ENCODE results near the gene DNAJA4. TPM values are rescaled to one million over a fixed set of nuclear protein-coding genes. Genes with fewer than 3 reads are reported as not detected.

DNAJA4 gene
- 150 TPM for total RNA-seq
- long read RNA-seq, transcript DNAJA4-202 (7 exons, 3,116 nt): major isoform, 140 of 200 reads
- long read RNA-seq, transcript DNAJA4-207 (2 exons, 2,961 nt): minor isoform, 11 of 200 reads
- long read RNA-seq, partial matches to known transcripts: 19 of 200 reads
- long read RNA-seq, other reads (novel, unspliced or antisense): 22 of 200 reads

DNA sequence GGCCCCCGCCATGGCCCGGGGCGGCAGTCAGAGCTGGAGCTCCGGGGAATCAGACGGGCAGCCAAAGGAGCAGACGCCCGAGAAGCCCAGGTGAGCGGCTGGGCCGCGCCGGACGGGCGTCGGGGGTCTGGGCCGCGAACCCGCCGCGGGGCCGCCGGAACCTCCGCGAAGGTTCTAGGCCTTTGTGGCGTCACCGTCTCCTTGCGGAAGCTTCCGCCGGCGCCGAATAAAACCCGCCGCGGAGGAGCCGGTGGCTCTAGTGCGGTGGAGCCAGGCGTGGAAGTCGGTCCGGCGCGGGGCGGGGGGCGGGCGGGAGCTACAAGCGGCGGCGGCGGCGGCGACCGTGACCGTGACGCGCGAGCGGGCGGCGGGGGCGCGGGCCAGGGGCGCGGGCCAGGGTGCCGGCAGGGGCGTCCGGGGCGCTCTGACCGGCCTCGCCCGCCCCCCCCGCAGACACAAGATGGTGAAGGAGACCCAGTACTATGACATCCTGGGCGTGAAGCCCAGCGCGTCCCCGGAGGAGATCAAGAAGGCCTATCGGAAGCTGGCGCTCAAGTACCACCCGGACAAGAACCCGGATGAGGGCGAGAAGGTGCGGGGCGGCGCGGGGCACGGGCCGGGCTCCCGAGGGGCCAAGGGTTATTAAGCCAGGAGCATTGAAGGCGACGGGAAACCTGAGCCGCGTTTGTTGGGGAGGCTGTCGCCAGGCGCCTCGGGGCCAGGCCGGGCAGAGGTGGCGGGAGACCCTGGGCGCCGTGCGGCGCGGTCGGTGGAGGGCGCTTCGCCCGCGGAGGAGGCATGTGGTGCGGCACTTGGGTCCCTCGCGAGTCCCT, at the start of gene DNAJA4:
DNAJA4 (plus strand) TSS at position 259 of the 833 bp plus-strand sequence; CDS start at position 461, 202 bp downstream.
- intact Hi-C loops (cut with DNase I): no loop called here
- peak; percentile 84 for DNase-seq (ENCODE audit: low spot score)

DNA sequence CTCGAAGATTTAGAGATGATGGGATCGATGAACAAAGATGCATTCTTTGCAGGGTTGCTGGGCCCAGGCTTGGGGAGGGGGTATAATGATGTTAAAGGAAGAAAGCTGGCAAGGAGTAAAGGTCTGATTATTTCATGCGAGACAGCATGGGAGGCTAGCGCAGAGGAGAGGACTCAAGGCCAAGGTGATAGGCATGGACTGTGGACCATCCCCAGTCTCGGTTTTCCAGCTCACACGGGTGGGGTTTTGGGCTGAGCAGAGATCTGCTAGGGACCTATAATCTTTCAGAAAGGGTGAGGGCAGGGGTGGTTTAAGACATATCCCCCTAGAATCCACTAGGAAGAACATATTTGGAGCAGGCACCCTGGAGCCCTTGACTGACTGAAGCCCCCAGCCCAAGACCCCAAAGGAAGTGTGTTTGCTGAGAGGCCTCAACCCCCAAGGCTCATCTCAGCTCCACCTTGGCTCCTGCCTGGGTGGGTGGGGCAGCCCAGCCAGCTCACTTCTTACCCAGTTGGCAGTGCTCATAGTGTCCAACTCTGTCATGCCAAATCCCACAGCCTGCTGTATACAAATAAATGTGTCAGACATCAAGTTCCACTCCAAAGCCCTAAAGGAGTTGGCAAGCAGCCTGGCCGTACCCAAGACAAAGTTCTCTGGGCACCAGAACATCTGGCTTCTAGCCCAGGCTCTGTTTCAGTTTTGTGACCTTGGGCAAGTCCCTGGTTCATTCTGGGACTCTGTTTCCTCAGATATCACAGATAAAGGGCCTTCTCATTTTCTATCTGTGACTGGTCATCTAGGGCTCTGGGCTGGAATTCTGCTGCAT, 47.9 kb upstream of the DNAJA4 start:
- intact Hi-C loops (cut with DNase I): no loop called here
- DNase-seq (ENCODE audit: low spot score): peak; percentile 88

DNA sequence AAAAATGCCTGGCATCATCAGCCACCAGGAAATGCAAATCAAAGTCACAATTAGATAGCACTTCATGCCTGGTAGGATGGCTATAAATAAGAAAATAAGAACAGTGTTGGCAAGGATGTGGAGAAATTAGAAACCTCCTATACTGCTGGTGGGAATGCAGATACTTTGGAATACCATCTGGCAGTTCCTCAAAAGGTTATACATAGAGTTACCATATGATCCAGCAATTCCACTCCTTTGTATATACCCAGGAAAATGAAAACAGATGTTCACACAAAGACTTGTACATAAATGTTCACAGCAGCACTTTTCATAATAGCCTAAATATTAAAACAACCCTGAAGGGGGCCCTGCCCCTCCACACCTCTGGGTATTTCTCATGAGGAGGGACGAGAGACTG, 43.6 kb upstream of the DNAJA4 start:
- intact Hi-C loops (cut with DNase I): no loop called here
- no peak for DNase-seq (ENCODE audit: low spot score)

DNA sequence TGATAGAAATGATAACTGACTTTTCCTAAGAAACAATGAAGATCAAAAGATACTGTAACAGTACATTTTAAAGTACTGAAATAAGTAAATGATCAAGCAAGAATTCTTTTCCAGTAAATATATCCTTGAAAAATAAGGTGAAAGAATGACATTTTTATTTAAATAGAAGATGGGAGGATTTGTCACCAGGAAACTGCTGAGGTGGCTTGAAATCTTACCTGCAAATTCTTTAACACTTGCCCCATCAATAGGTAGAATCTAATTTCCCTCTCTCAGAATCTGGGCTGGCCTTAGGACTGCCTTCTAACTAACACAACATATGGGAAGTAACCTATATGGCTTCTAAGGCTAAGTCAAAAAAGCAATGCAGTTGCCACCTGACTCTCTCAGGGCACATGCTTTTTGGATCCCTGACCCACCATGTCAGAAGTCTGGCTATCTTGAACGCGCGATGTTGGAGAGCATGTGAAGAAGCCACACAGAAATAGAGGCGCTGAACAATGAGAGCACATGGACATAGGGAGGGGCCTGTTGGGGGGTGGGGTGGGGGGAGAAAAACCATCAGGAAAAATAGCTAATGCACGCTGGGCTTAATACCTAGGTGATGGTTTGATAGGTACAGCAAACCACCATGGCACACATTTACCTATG, 41.5 kb upstream of the DNAJA4 start:
- intact Hi-C loops (cut with DNase I): no loop called here
- DNase-seq (ENCODE audit: low spot score): no peak

DNA sequence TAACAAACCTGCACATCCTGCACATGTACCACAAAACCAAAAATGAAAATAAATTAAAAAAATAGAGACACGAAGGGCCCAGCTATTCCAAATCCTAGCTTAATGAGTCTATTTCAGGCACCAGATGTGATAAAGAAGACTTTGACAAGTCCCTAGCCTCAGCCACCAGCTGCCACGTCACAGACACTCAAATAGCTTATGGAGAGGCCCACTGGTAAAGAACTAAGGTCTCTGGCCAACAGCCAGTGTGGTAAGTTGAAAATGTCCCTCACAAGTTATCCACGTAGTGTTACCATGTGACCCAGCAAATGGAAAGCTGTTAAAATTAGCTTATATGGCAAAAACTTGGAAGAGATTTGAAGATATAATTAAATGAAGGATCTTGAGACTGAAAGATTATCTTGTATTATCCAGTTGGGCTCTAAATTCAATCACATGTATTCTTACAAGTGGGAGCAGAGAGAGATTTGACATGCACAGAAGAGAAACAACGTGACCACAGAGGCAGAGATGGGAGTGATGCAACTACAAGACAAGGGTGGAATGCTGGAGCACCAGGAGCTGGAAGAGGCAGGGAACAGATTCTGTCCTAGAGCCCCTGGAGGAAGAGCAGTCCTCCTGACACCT, 40.9 kb upstream of the DNAJA4 start:
- no peak for DNase-seq (ENCODE audit: low spot score)
- intact Hi-C loops (cut with DNase I): no loop called here

DNA sequence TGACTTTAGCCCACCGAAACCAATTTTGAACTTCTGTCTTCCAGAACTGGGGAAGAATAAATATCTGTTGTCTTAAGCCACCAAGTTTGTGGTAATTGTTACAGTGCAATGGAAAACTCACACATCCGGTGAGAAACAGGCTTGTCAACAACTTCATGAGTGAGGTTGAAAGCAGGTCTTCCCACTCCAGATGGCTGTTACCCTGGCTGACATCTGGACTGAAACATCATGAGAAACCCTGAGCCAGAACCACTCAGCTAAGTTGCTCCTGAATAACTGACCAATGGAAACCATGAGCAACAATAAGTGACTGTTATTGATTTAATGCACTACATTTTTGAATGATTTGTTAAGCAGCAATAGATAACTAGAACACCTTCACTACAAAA, 40.3 kb upstream of the DNAJA4 start:
- no peak for DNase-seq (ENCODE audit: low spot score)
- intact Hi-C loops (cut with DNase I): no loop called here

DNA sequence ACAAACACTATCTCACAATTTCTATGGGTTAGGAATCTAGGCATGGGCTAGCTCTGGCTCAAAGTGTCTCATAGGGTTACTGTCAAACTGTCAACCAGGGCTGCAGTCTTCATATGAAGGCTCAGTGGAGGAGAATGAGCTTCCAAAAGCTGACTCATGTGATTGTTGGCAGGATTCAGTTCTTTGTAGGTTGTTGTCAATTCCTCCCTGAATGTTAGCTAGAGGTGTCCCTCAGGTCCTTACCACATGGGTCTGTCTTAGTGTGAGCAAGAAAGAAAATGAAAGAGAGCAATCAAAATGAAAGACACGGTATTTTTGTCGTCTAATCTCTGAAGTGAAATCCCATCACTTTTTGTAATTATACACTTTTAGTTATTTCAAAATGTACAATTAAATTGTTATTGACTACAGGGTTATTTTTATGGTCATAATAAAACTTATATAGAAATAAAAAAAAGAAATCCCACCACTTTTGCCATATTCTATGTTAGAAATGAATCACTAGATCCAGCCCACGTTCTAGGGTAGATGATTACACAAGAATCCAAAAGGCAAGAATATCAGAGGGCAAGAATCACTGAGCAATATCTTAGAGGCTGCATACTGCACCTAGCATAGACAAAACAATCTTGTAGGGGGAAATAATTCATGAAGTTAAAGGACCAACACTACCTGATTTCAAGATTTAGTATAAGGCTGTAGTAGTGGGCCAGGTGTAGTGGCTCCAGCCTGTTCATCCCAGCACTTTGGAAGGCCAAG, 38.4 kb upstream of the DNAJA4 start:
- DNase-seq (ENCODE audit: low spot score): no peak

DNA sequence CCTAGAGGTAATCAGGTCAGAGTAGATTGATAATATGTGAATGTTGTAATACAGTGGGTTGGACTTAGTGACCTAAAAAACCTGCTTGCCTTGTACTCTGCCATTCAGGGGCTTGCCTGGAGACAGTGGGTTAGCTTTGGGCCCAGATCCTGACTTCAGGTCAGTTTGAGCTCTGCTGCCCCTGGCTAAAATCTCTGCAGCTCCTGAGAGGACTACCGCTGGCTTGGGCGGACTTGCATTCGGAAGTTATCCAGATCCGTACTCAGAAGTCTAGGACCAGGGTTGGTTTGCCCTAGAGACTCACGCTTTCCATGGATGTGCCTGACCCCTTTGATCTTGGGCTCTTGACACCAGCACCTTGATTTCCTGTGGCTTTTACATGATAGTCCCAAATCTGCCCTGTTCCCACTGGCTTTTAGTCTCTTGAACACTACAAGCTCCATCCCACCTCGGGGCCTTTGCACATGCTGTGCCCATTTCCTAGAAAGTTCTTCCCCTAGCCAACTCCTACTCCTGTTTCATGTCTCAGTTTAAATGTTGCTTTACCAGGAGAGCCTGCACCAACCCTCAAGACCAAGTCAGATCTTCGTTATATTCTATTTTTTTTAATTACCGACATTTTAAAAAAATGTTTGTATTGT, 35.9 kb upstream of the DNAJA4 start:
- intact Hi-C loops (cut with DNase I): no loop called here

More for the DNA sequence above, 38.4 kb upstream of the DNAJA4 start:
- intact Hi-C loops (cut with DNase I): no loop called here

DNA sequence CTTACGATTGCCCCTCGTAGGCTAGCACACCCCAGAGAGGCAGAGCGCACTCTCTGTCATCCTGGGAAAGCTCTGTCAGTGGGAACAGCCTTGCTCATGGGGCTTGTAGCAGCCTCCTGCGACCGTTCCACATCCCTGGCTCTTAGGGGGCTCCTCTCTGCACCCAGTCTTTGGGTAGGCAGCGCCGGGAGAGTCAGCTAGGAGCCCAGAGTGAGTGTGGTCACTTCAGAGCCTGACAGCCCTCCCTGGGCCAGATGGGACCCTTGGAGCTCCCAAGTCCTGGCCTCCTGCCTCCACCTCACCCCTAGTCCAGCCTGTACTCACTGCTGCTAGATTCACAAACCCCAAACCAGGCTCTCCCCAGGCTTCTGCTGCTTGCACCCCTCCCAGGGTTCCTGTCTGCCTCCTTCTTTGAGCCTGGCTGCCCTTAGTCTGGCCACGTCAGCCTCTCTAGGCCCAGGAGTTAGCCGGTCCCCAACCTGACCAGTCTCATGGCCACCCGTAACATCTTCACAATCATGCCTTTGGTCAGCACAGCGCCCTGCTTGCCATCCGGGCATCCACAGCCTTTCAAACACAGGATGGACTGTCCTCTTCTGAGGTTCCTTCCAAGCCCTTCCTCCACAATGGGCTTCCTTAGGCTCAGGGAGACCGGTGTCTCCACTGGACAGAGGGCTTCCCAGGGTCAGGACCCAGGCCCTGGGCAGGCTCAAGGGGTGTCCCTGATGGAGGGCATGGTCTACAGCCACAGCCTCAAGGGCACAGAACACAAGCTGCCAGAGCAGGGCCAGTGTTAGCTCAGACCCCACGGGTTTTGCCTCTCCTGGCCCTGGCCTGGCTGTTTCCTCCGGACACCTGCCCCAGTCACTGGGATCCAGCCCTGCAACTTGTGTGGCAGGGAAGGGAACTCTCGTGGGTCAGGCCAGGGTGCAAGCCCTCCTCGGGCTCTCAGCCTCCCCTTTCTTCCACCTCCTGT, 34.6 kb upstream of the DNAJA4 start:
- intact Hi-C loops (cut with DNase I): no loop called here
- DNase-seq (ENCODE audit: low spot score): no peak

More for the DNA sequence above, 35.9 kb upstream of the DNAJA4 start:
- DNase-seq (ENCODE audit: low spot score): no peak

DNA sequence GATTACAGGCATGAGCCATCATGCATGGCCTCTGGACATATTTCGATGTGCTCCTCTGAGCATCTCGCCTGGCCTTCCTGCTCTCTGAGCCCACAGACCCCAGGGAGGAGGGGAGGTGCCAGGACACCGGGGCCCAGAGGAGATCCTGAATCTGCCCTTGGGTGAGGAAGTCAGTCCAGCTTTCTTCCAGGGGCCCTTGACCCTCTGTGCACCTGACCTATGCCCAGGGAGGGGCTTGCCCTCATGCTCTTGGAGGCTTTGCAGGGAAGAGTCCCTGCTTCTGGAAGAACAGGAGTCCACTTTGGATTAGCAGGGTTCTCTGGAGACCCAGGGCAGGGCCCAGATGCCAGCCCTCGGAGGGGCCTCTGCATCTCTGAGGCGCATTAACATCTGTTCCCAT, 31.4 kb upstream of the DNAJA4 start:
- DNase-seq (ENCODE audit: low spot score): no peak
- intact Hi-C loops (cut with DNase I): no loop called here

DNA sequence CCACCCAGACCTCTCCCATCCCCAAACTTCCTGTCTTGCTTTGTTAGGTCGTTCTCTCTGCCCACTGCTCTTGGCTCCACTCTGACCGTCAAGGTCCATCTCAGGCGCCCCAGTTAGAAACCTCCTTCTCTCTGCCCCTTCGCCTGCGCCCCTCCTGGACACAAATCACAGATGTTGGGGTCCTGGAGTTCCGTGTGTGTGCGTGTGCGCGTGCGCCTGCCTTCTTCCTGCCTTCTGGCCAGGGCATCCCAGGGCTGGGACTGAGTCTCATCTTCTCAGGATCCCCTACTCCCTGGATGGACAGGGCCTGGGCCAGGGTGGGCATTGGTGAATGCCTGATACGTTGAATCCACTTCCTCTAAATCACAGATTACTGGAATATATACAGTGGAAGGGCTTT, 30.9 kb upstream of the DNAJA4 start:
- intact Hi-C loops (cut with DNase I): no loop called here
- DNase-seq (ENCODE audit: low spot score): no peak

DNA sequence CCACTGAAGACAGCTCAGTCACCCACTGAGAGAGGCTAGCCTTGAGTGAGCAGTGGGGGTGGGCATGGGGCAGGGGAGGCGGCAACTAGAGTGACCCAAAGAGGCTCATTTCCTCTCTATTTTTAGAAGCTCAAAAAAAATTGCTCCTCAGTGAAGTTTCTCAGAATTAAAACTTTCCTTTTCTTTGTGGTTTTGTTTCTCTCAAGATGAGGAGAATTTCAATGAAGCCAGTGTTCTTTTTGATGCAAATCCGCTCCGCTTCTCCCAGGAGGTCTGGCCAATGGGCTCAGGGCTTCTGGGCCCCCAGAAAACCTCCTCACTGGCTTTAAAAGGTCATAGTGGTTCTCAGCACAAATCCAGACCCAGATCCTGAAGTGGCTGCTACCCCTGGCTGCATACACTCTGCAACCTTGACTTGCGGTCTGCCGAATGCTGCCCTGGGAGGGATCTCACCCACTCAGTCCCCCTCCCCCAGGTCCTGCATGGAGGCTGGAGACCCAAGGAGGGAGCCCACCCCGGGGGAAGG, 29.8 kb upstream of the DNAJA4 start, which contains the start of gene ACSBG1:
ACSBG1 (minus strand) TSS at position 51 of the 526 bp plus-strand sequence. CDS start 64 bp downstream, outside the sequence.
- no peak for DNase-seq (ENCODE audit: low spot score)
- intact Hi-C loops (cut with DNase I): no loop called here

DNA sequence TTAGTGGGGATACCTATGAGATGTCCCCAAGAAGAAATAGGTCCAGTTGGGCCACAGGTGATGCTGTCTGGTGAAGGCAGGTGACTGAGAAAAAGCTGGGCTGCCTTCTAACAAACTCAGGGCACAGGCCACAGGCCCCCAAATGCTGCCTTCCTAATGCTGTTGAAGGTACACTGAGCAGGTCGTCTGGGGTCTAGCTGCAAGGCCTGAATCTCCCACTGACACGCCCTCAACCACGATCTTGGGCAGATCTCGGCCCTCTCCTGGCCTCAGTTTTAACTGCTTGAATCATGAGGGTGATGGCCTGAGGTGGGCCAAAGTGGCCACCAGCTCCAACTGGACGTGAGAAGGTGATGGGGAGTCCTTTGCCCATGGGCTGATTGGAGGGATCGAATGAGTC, 27.9 kb upstream of the DNAJA4 start:
- intact Hi-C loops (cut with DNase I): no loop called here
- no peak for DNase-seq (ENCODE audit: low spot score)

DNA sequence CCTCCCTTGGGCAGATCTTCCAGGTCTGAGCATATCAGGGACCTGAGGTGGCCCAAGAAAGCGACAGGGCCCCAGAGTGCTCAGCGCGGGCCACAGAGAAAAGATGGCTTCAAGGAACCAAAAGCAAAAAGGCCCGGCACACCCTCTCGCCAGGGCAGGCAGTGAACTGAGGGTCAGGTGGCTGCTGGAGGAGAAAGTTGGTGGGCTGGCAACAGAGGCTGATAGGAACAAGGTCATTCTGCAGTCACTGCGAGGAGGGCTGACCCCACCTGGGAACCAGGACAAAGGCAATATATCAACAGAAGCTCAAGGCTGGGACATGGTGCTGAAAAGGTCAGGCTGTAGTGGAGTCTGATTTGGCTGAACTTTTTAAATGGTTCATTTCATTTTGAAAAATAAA, 27.2 kb upstream of the DNAJA4 start:
- DNase-seq (ENCODE audit: low spot score): no peak
- intact Hi-C loops (cut with DNase I): no loop called here

DNA sequence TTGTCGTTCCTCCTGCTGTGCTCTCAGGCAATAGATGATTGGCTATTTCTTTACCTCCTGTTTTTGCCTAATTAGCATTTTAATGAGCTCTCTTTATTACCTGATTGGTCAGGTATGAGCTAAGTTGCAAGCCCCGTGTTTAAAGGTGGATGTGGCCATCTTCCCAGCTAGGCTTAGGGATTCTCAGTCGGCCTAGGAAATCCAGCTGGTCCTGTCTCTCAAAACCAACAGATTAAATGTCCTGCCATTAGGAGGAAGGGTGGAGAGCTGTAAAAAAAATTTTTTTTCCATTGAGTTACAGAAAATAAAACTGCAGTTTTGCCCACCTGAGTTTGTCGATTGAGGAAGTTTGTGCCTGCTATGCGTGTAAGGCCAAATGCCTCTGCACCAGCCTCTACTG, 24.6 kb upstream of the DNAJA4 start:
- DNase-seq (ENCODE audit: low spot score): no peak
- intact Hi-C loops (cut with DNase I): loop anchor here (2.0 to 5.0 kb wide), 4 partner anchors 43 to 283 kb away; no protein-coding TSS in a partner anchor

DNA sequence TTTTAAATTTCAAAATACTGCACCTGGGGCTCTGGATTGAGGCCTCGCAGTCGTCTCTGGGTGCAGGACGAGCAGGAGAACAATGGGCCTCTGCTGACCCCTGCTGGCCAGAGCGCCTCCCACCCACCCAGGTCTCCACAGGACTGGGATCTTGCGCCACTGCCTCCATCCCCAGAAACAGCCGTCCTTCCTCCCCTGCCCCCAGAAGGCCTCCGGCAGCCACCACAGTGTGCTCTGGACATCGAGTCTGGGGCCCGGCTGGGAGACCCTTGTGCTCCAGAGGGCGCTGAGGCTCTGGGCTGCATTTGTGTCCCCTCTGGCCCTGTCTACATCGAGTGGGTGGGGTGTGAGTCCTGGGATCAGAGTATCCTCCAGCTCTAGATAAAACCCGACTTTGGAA, 23.3 kb upstream of the DNAJA4 start:
- peak; percentile 90 for DNase-seq (ENCODE audit: low spot score)
- intact Hi-C loops (cut with DNase I): loop anchor here (2.0 to 5.0 kb wide), 3 partner anchors 44 to 284 kb away; no protein-coding TSS in a partner anchor

DNA sequence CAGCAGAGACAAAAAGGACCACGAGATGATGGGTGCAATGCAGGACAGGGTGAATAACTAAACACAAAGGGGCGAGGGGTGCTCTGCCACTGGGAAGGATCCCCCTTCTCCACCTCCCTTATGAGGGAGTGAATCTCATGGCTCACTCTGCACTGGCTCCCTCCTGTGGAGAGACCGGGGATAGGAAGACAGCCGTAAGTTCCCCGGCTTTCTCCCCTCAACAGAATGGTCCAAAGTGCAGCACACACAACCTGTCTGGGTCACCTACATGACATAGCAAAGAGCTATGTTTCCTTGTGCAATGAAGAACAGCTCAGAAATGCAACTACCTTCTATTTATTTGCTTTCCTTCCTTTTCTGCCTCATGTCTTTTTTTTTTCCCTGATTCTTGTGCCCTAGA, 22.2 kb upstream of the DNAJA4 start:
- DNase-seq (ENCODE audit: low spot score): no peak
- intact Hi-C loops (cut with DNase I): loop anchor here (5.0 kb wide), 2 partner anchors 45 to 285 kb away; no protein-coding TSS in a partner anchor

Measured in cardiac septum (tissue), 1 donor.